GM21526 (cell line): ENCODE data around the gene IFIT5.
A peak's percentile ranks its signal among the peaks of the same experiment; 100 is the strongest.
"Not testable (repeated sequence)": the region's sequence is repeated elsewhere in the genome, so short reads cannot be mapped to it uniquely, and the experiment has no call there.

Experiments
- ATAC-seq: cut with Tn5 transposase; IDR thresholded peaks from one replicate; pipeline ENCODE4 v1.9.1; 2021; ENCODE audit warnings: moderate library complexity; ENCODE audit not compliant: unreplicated experiment, low FRiP score

The IFIT5 gene

DNA sequence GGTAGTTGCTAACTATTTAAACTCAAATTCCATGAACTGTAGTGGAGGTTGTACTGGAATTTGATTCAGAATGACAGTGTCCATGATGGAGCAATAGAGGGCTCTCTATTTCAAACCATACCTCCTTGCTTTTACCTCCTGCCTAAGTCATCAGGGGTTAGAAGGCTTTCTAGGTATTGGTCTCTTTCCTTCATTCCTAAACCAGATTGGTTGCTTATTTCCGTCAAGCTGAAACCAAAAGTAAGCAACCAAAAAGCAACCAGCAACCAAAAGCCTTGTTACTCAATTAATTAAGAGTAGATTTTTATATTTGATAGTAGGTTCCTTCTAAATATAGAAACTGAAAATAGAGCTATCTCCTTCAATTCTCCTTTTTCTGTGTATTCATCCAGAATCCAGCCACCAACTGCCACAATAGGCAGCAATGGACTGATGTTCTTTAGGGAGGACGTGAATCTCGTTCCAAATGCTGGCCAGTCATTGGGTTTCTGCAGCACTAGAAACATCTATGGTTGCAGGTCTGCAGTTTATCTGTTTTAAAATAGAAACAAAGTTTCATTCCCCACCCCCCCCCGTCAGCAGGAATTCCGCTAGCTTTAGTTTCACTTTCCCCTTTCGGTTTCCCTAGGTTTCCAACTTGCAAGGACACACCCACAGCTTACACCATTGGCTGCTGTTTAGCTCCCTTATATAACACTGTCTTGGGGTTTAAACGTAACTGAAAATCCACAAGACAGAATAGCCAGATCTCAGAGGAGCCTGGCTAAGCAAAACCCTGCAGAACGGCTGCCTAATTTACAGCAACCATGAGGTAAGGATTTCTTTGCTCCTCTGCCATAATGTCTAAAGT, 22.2 kb upstream of the IFIT5 start, which contains the start of gene IFIT1:
TSS of gene IFIT1 (plus strand) at position 717 of the 850 bp plus-strand sequence. CDS start at position 807, 90 bp downstream.
- ATAC-seq = peak; percentile 81

DNA sequence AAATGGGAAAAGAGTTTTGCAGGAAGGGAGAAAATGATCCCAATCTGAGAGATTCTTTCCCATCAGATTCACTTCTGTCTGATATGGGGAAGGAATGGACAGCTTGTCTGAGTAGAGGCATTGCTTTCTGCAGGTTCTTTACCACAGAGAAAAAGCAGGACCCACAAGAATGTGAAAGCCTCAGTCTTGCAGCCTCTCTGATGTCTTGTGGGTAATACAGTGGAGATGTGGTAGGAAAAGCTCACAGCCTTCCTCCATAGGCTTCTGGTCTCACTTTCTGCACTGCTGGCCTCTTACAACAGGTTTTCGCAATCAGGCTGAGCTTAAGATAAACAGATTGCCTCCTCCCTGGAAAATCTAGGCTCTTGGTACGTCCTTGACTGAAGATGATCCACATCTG, 21.4 kb upstream of the IFIT5 start:
- ATAC-seq = no peak

DNA sequence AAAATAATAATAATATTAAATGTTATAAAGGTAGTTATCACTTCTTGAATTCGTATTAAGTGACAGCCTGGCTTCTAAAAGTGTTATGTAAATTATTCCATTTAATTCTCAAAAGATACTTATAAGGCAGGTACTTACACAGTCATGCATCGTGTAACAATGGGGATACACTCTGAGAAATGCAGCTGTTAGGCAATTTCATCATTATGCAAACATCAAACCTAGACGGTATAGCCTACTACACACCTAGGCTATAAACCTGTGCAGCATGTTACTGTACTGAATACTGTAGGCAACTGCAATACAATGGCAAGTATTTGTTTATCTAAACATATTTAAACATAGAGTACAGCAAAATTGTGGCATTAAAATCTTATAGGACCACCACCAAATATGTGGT, 20.5 kb upstream of the IFIT5 start:
- ATAC-seq = no peak

DNA sequence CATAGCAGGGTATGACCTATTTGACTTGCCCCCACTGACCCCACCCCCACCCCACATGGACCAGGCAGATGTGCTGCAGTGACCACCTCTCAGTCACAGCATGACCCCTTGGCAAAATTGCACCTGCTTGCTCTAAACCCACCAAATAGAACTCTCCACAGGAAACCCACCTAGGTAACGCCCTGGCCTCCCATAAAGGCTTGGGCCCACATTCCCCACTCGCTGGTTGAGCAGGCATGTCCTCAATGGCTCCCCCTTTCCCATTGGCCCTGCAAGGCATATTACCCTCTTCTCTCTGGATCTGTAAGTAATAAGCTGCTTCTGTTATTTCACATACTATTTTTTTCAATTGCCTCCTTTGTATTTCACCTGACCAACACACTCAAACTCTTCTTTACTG, 19.2 kb upstream of the IFIT5 start:
- ATAC-seq = no peak

DNA sequence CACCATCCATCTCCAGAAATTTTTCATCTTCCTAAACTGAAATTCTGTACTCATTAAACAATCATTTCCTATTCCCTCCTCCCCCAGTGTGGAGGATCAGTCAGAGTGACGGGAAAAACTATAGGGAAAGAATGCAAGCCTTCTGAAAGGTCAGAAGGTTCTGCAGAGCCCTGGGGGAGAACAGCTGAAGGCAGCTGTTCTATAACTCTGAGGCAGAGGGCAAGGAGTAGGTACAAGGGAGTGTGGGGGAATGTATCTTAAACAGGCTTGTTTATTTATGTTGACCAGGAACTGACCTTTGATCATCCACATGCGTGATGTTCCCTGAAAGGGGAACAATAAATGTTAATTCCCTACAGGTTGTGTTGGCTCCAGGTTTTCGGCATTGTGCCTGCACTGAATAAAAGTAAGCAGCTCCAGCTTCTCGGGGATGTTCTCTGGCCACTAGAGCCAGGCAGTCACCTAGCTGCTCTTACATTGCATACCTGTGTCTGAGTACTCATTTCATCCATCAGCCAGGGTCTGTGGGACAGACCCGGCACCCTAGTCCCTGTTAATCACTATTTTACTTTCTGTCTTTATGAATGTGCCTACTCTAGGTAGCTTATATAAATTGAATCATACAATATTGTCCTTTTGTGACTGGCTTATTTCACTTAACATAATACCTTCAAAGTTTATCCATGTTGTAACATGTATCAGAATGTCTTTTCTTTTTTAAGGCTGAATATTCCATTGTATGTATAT, 16.2 kb upstream of the IFIT5 start:
- ATAC-seq = no peak

DNA sequence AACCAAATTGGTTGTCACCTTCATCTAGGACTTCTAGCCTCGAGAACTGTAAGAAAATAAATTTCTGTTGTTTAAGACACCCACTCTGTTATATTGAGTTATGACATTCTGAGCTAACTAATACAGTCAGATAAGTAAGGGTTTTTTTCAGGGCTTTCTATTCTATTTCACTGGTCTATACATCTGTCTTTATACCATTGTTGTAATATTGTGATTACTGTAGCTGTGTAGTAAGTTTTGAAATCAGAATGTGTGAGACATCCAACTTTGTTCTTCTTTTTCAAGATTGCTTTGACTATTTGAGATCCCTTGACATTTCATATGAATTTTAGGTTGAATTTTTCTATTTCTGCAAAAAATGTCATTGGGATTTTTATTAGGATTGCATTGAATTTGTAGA, 14.4 kb upstream of the IFIT5 start:
- ATAC-seq = no peak

DNA sequence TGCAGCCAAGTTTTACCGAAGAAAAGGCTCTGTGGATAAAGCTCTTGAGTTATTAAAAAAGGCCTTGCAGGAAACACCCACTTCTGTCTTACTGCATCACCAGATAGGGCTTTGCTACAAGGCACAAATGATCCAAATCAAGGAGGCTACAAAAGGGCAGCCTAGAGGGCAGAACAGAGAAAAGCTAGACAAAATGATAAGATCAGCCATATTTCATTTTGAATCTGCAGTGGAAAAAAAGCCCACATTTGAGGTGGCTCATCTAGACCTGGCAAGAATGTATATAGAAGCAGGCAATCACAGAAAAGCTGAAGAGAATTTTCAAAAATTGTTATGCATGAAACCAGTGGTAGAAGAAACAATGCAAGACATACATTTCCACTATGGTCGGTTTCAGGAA, 11.3 kb upstream of the IFIT5 start:
- ATAC-seq = no peak

DNA sequence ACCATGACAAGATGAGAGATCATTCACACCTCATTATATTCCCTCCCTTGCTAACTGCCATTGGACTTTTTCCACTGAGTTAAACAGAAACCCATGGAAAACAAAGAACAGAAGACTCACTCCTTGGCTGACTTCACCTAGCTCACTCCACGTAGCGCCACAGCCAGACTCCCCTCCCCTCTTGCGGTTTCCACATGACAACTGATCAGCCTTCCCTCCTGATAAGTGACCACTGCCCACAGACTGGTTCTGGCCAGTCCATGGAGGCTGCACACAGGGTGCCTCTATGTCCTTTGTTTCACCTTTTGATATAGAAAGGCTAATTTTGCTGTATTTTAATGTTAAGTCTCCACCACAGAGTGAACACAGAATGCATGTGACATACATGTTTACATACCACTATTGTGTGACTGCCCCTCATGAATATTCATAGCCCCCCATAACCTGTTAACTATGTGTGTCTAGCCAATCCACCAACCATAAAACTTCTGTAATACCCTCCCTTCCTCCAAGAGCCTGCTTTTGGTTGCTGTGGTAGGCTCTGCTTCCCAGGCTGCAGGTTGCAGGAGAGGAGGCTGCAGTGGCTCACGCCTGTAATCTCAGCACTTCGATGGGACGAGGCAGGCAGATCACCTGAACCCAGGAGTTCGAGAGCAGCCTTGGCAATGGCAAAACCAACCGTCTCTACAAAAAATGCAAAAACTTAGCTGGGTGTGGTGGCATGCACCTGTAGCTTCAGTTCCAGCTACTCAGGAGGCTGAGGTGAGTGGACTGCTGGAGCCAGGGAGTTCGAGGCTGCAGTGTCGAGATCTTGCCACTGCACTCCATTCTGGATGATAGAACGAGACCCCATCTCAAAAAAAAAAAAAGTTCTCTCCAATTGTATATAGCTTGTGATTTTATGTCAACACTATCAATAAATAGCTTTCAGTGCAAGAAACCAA, 10.0 kb upstream of the IFIT5 start:
- ATAC-seq = no peak

DNA sequence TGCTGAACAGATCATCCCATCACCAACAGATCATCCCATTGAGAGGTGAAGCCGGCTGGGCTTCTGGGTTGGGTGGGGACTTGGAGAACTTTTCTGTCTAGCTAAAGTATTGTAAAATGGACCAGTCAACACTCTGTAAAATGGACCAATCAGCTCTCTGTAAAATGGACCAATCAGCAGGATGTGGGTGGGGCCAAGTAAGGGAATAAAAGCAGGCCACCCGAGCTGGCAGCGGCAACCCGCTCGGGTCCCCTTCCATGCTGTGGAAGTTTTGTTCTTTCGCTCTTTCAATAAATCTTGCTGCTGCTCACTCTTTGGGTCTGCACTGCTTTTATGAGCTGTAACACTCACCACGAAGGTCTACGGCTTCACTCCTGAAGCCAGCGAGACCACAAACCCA, 8.2 kb upstream of the IFIT5 start:
- not testable (repeated sequence) for ATAC-seq

DNA sequence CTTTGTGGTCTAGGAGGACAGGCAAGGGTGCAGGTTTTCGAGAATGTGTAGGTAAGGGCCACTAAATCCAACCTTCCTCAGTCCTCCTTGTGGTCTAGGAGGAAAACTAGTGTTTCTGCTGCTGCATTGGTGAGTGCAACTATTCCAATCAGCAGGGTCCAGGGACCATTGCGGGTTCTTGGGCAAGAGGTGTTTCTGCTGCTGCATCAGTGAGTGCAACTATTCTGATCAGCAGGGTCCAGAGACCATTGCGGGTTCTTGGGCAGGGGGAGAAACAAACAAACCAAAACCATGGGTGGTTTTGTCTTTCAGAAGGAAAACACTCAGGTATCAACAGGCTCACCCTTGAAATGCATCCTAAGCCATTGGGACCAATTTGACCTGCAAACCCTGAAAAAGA, 6.6 kb upstream of the IFIT5 start:
- ATAC-seq = not testable (repeated sequence)

DNA sequence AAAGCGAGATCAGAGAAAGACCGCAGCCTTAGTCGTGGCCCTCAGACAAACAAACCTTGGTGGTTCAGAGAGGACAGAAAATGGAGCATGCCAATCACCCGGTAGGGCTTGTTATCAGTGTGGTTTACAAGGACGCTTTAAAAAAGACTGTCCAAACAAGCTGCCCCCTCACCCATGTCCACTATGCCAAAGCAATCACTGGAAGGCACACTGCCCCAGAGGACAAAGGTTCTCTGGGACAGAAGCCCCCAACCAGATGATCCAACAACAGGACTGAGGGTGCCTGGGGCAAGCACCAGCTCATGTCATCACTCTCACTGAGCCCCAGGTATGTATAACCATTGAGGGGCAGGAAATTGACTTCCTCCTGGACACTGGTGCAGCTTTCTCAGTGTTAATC, 5.1 kb upstream of the IFIT5 start:
- ATAC-seq = not testable (repeated sequence)

DNA sequence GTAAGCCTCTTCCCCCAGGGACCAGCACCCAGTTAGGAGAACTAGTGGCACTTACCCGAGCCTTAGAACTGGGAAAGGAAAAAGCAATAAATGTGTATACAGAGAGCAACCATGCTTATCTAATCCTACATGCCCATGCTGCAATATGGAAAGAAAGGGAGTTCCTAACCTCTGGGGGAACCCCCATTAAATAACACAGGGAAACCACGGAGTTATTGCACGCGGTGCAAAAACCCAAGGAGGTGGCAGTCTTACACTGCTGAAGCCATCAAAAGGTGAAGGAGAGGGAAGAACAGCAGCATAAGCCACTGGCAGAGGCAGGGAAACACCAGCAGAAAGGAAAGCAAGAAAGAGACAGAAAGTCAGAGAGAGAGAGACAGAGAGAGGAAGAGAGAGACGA, 3.8 kb upstream of the IFIT5 start:
- not testable (repeated sequence) for ATAC-seq

DNA sequence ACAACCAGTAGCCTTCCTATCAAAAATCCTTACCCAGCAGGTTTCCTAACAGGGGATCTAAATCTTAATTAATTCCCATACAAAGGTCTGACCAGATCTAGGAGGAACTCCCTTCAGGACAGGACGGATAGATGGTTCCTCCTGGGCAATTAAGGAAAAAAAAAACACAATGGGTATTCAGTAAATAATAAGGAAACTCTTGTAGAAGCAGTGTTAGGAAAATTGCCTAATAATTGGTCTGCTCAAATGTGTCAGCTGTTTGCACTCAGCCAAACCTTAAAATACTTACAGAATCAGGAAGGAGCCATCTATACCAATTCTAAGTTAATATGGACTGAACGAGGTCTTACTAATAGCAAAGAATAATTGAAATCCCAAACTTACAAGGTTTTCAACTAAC, 3.2 kb upstream of the IFIT5 start:
- not testable (repeated sequence) for ATAC-seq

DNA sequence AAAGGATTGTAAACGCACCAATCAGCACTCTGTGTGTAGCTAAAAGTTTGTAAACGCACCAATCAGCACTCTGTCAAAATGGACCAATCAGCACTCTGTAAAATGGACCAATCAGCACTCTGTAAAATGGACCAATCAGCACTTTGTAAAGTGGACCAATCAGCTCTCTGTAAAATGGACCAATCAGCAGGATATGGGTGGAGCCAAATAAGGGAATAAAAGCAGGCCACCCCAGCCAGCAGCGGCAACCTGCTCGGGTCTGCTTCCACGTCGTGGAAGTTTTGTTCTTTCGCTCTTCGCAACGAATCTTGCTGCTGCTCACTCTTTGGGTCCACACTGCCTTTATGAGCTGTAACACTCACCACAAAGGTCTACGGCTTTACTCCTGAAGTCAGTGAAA, 2.1 kb upstream of the IFIT5 start:
- ATAC-seq = not testable (repeated sequence)

DNA sequence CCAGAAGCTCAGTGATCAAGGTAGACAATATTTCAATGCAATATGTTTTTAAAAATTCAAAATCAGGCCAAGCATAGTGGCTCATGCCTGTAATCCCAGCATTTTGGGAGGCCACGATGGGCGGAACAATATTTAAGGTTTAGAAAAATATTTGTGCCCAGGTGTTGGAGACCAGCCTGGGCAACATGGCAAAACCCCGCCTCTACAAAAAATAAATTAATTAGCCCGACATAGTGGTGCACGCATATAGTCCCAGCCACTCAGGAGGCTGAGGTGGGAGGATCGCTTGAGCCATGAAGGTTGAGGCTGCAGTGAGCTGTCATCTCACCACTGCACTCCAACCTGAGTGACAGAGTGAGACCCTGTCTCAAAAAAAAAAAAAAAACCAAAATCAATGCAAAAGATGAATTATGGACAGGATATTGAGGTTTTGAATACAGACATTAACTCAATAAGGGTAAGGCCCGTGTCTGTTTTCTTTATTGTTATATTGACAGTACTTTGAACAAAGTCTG, 913 bp upstream of the IFIT5 start:
- no peak for ATAC-seq

DNA sequence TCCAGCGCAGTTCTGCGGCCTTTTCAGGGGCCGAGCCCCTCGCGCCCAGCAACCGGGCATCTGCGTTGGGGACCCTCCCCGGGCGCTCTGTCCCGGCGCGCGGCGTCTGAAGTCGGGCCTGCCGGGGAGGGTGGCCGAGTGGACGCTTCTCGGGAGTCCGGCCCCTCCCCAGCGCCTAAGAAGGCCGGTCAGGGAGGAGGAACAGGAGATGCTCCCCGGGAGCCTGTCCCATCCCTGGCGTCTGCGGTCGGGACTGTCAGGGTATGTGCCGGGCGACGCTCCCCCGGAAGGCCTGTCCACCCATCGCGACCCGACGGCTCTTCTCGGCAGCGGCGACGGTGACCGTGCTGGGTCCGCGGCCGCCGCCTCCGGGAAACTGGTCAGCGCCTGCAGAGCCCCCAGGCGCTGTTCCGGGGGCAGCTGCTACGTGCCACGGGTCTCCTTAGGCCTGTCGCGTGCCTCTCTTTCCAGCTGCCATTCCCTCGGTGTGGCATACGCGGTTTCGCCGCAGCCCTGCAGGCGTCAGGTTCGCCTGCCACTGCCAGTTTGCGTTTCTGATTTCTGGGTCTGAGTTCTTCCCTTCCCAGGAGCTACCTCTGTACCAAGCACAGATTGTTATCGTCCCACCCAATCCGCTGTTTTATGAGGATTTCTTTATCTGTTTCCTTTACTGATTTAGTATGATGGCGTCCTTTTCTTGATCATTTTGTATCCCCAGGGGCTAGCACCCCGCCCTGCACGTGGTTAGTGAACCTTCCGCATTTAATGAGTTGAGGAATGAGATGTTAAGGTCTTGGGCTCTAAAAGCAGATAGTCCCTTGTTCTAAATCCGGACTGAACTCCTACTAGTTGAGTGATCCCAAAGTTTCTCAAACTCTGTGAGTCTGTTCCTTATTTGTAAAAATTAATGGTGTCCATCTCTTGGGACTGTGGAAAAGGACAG, 782 bp downstream of the IFIT5 start:
- ATAC-seq = peak; percentile 33

DNA sequence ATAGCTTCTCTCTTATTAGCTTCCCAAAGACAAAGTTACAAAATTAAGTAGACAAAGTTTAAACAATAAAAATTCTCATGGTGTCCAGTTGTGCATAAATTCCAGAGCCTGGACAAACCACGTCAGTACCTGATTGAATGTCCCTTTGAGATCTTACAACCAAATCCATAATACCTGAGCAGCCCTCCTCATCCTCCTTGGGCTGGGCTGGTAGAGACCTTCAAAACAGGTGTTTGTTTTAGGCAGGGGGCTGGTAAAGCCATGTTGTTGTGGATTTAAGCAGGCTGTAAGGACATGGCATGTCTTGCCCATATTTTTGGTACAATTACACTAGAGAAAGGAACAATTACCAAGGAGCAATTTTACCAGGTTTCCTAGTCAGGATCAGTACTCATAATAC, 2.1 kb downstream of the IFIT5 start:
- ATAC-seq = no peak

DNA sequence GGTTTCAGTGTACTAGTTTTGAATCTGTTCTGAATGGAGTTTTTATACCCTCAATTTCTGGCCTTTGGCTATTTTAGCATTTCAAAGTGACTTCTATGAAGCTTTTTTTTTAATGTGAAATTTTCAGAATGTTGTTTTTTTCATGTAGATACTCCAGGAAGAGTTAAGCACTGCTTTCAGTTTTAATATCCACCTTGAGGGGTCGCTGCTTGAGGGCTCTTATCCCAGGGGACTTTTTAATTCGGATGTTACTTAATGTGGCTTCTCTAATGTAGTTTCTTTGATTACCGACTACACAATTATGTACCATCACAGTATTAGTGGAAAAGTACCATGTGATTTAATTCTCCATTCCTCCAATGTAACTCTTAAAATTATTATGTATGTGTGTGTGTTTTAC, 5.2 kb downstream of the IFIT5 start:
- ATAC-seq = no peak

DNA sequence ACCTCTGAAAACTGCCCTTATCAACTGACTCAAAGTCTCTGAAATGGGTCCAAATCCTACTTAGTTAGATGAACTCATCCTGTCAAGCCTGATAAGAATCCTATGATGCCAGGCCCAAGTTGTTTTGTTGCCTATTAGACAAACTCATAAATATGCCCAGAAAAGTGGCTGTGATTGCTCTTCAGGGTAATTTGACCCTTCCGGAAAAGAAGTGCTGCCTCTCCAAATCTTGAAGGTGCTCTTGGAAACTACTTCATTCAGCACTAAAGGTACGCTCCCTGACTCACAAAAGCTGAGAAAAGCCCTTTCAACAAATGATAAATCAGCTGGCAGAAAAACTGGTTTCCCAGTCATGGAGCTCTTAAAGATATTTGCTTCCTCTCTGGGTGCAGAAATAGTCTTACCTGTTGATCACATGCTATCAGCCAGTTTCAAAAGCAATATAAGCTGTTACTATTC, 6.7 kb downstream of the IFIT5 start:
- no peak for ATAC-seq
